Upper lobe of left lung (tissue), 4 donors: ENCODE results near the gene PIAS2.

ENCODE experiments used
- CTCF ChIP-seq, 6 experiments: fragments of 450-650 bp in 4 of 6; fragments of 200-600 bp in 2 of 6; sonication (generic) in 2 of 6; IDR thresholded peaks; one replicate each; pipeline ENCODE4 v1.5.1; 2016 to 2019; ENCODE audit warnings: antibody characterized with exemption in 6 of 6
- EP300 ChIP-seq, 4 donors: sonication (generic); formaldehyde crosslinking; IDR thresholded peaks; one replicate each; pipeline ENCODE4 v1.5.1; 2017; ENCODE audit warnings: antibody characterized with exemption in 4 of 4, control low read depth in 2 of 4
- POLR2A ChIP-seq, 4 donors: fragments of 450-650 bp; IDR thresholded peaks; one replicate each; pipeline ENCODE4 v1.5.1; 2016 to 2017; ENCODE audit warnings: antibody characterized with exemption in 4 of 4, mild to moderate bottlenecking in 2 of 4
- POLR2AphosphoS5 ChIP-seq, 2 donors: sonication (generic); formaldehyde crosslinking; IDR thresholded peaks; one replicate each; pipeline ENCODE4 v1.5.1; 2017; ENCODE audit warnings: antibody characterized with exemption in 2 of 2

GRCh38 chr18:46892842-46893241 is 24.5 kb downstream of the PIAS2 start:
- no peak for TF ChIP-seq POLR2A (IDR thresholded peaks at IDR 0.05)
- TF ChIP-seq CTCF (IDR thresholded peaks at IDR 0.05) = no peak
- TF ChIP-seq POLR2AphosphoS5 (IDR thresholded peaks at IDR 0.05) = no peak
- no peak for TF ChIP-seq EP300 (IDR thresholded peaks at IDR 0.05)
